OCI-LY7 (cell line): ENCODE data around the gene CNTN1. TPM values are rescaled to one million over a fixed set of nuclear protein-coding genes. Genes with fewer than 3 reads are reported as not detected.
A peak's percentile ranks its signal among the peaks of the same experiment; 100 is the strongest.

ENCODE experiments used
- BruUV-seq: library from RNA; stranded (reverse); fragments of 400-500 nt; replicated peaks from 2 replicates; lab custom pipeline; 2021; lab: Mats Ljungman, UMichigan
- CTCF ChIA-PET: fragments of 300-600 bp; sonication (Branson Sonifier 250); formaldehyde crosslinking; loops from one replicate; lab custom pipeline; 2022; ENCODE audit warnings: antibody characterized with exemption; ENCODE audit not compliant: unreplicated experiment; lab: Charles Lee
- POLR2A ChIA-PET: fragments of 300-600 bp; sonication (Branson Sonifier 250); formaldehyde crosslinking; loops from one replicate; lab custom pipeline; 2022; ENCODE audit warnings: antibody characterized with exemption; lab: Charles Lee
- DNase-seq: peaks from one replicate; pipeline ENCODE4 v3.0.0-alpha.2; 2015; ENCODE audit warnings: low spot score
- H2AFZ ChIP-seq: fragments of 200-600 bp; sonication (generic), shearing (Covaris generic); 2 replicates; pipeline ENCODE4 v1.6.1; 2014; ENCODE audit warnings: mild to moderate bottlenecking, antibody characterized with exemption, low read length, moderate library complexity
- H3K27ac ChIP-seq: fragments of 200-600 bp; sonication (generic); 2 replicates; pipeline ENCODE4 v1.5.1; 2014; ENCODE audit warnings: mixed run types, low read depth, mild to moderate bottlenecking, moderate library complexity, low read length, inconsistent platforms; ENCODE audit not compliant: poor library complexity, severe bottlenecking
- H3K36me3 ChIP-seq: fragments of 200-600 bp; sonication (generic); 2 replicates; pipeline ENCODE4 v1.6.1; 2014; ENCODE audit warnings: mild to moderate bottlenecking, antibody characterized with exemption, low read length, moderate library complexity, mixed read lengths; ENCODE audit not compliant: insufficient read depth
- H3K4me1 ChIP-seq: fragments of 200-600 bp; sonication (generic); 2 replicates; pipeline ENCODE4 v1.5.1; 2014; ENCODE audit warnings: mild to moderate bottlenecking, low read length; ENCODE audit not compliant: insufficient read depth, poor library complexity, severe bottlenecking
- H3K4me2 ChIP-seq: fragments of 200-600 bp; sonication (generic); 2 replicates; pipeline ENCODE4 v1.6.1; 2014; ENCODE audit warnings: mild to moderate bottlenecking, low read length
- H3K4me3 ChIP-seq: fragments of 200-600 bp; sonication (generic); 2 replicates; pipeline ENCODE4 v1.5.1; 2014; ENCODE audit warnings: mild to moderate bottlenecking, low read depth, low read length; ENCODE audit not compliant: poor library complexity, severe bottlenecking
- H3K79me2 ChIP-seq: fragments of 200-600 bp; sonication (generic); 2 replicates; pipeline ENCODE4 v1.6.1; 2016; ENCODE audit warnings: low read depth, mild to moderate bottlenecking, low read length, moderate library complexity, mixed read lengths; ENCODE audit not compliant: insufficient read depth
- H3K9me2 ChIP-seq: fragments of 200-600 bp; sonication (generic); 2 replicates; pipeline ENCODE4 v1.6.1; 2016; ENCODE audit warnings: mild to moderate bottlenecking, low read length, mixed read lengths; ENCODE audit not compliant: insufficient read depth
- H3K9me3 ChIP-seq: fragments of 200-600 bp; sonication (generic); 2 replicates; pipeline ENCODE4 v1.6.1; 2014; ENCODE audit warnings: mild to moderate bottlenecking, mixed run types, low read length, mixed read lengths
- H4K20me1 ChIP-seq: fragments of 200-600 bp; sonication (generic); 2 replicates; pipeline ENCODE4 v1.6.1; 2014; ENCODE audit warnings: mild to moderate bottlenecking, antibody characterized with exemption, low read length, moderate library complexity, mixed read lengths; ENCODE audit not compliant: insufficient read depth
- EZH2phosphoT487 ChIP-seq: fragments of 200-600 bp; sonication (generic); IDR thresholded peaks from 2 replicates; pipeline ENCODE4 v1.6.1; 2018; ENCODE audit warnings: low read depth, borderline replicate concordance, mild to moderate bottlenecking, mixed run types, antibody characterized with exemption, low read length, moderate library complexity, mixed read lengths
- intact Hi-C: fragments of 100-400 bp; cut with micrococcal nuclease; formaldehyde crosslinking; loops from one replicate; pipeline ENCODE4 v1.10.0; 2022; ENCODE audit not compliant: unreplicated experiment
- total RNA-seq, 2 experiments: library from RNA; depleted of rRNA in 1 of 2; stranded (reverse); fragments of >200 nt in 1 of 2; shearing (Covaris generic) in 1 of 2; gene quantifications; 2 replicates each; pipeline ENCODE4 v1.2.3, GENCODE V29; 2014 to 2022
- TF ChIP-seq, protein P1 (sequence below): fragments of 200-600 bp; sonication (generic); conservative IDR thresholded peaks from 2 replicates; pipeline ENCODE4 v1.5.1; 2014; ENCODE audit warnings: mild to moderate bottlenecking, antibody characterized with exemption, low read length, moderate library complexity, mixed read lengths

CNTN1 gene
- total RNA-seq, 2 experiments from 2014 or later, result not detected

DNA sequence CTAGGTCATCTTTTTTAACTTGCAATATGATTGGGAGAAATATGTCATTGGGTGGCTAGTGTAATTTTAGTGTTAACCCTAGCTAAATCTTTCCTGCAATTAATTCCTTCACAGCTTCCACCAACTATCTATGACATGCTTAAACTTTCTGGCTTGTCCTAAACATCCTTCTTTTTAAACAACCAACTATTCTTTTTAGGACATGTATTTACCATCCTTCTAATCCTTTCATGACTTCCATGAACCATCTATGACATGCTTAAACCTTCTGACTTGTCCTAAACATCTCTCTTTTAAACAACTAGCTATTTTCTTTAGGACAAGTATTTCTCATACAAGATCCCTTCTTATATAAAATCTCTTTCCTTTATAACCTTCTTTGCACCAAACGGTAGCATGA is 316.2 kb downstream of the CNTN1 start:
- intact Hi-C loops, result no loop called here
- TF ChIP-seq, protein P1, sequence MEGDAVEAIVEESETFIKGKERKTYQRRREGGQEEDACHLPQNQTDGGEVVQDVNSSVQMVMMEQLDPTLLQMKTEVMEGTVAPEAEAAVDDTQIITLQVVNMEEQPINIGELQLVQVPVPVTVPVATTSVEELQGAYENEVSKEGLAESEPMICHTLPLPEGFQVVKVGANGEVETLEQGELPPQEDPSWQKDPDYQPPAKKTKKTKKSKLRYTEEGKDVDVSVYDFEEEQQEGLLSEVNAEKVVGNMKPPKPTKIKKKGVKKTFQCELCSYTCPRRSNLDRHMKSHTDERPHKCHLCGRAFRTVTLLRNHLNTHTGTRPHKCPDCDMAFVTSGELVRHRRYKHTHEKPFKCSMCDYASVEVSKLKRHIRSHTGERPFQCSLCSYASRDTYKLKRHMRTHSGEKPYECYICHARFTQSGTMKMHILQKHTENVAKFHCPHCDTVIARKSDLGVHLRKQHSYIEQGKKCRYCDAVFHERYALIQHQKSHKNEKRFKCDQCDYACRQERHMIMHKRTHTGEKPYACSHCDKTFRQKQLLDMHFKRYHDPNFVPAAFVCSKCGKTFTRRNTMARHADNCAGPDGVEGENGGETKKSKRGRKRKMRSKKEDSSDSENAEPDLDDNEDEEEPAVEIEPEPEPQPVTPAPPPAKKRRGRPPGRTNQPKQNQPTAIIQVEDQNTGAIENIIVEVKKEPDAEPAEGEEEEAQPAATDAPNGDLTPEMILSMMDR, result no peak
- TF ChIP-seq EZH2phosphoT487, result no peak
- Histone ChIP-seq H3K79me2 (no peaks in the 10 kb centered on the region), H3K9me2 (no peaks in the 10 kb centered on the region), H3K36me3 (no peaks in the 10 kb centered on the region), H3K4me3 (no peak overlapping the region), H4K20me1 (no peaks in the 10 kb centered on the region), H3K4me2 (no peak overlapping the region), H2AFZ (no peak overlapping the region), H3K9me3 (peaks cover 10% of the 10 kb centered on the region; the same call in 1 of the 2 replicates), H3K27ac (no peak overlapping the region), H3K4me1 (no peaks in the 10 kb centered on the region)
- BruUV-seq, result no TSS peak
- ChIA-PET CTCF (no interaction called here), POLR2A (no interaction called here)
- DNase-seq, result no peak

DNA sequence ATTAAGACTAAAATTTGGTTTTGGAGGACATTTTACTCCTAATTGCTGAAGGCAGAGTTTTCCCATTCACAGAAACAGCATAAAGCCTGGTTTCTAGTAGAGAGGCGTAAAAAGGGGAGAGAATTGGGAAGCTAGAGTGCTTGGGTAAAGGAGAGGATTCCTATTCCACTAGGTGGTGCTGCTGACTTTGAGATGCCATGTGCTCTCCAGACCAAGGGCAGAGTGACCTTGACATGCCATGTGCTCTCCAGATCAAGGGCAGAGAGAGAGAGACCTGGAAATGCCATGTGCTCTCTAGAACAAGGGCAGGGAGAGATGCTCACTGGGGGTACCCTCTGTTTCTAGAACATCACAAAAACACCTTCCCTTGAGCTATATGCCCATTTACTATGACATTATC is 319.7 kb downstream of the CNTN1 start:
- H3K79me2 ChIP-seq, result no peaks in the 10 kb centered on the region
- no peak overlapping the region for H3K4me2 ChIP-seq
- no peak for DNase-seq
- no peak for TF ChIP-seq EZH2phosphoT487
- TF ChIP-seq, protein P1, result peak; percentile 44; the same call in 1 of the 2 replicates
- peaks cover 10% of the 10 kb centered on the region; the same call in 1 of the 2 replicates for H3K9me3 ChIP-seq
- intact Hi-C loops, result no loop called here
- no peak overlapping the region for H2AFZ ChIP-seq
- no peak overlapping the region for H3K4me3 ChIP-seq
- no peak overlapping the region for H3K27ac ChIP-seq
- CTCF ChIA-PET, result no interaction called here
- H4K20me1 ChIP-seq, result no peaks in the 10 kb centered on the region
- no TSS peak for BruUV-seq
- POLR2A ChIA-PET, result no interaction called here
- no peaks in the 10 kb centered on the region for H3K36me3 ChIP-seq
- H3K9me2 ChIP-seq, result no peaks in the 10 kb centered on the region
- no peaks in the 10 kb centered on the region for H3K4me1 ChIP-seq

DNA sequence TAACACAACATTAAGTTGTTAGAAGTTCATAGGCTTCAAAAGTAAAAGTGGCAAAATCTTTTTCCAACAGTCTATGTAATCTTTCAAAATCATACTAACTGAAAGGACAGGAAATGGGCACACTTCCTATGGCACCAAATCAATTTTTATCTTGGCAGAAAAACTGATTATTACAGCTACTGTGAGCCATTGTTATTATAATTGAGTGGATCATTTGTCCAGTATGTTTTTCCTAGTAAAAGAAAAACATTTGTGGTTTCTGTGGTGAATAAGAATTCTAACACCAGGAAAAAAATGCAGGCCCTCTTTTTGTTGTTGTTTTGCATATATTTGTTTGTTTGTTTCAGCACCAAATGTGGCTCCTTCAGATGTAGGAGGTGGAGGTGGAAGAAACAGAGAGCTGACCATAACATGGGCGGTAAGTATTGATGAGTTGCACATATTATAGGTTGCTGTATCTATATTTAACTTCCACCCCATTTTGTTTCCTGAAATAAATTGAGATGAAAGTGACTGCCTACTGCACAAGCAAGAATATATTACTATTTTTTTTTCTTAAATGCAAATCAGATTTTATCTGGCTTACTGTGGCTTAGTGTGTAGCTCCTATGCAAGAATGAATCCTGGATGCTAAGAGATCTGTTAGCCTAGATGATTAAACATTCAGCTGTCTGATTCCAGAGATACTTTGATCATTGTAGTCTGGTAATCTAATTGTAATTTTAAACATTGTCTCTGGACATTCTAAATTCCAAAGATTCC is 321.8 kb downstream of the CNTN1 start:
- no peak overlapping the region for H3K27ac ChIP-seq
- no peaks in the 10 kb centered on the region for H3K36me3 ChIP-seq
- H3K9me3 ChIP-seq, result no peaks in the 10 kb centered on the region
- no peaks in the 10 kb centered on the region for H4K20me1 ChIP-seq
- H3K79me2 ChIP-seq, result no peaks in the 10 kb centered on the region
- H3K9me2 ChIP-seq, result no peaks in the 10 kb centered on the region
- DNase-seq, result no peak
- BruUV-seq, result no TSS peak
- ChIA-PET CTCF (no interaction called here), POLR2A (interaction anchor here (0.7 kb wide), 1 partner anchor 290 kb away, joined by 3 read pairs; no protein-coding TSS in a partner anchor)
- intact Hi-C loops, result no loop called here
- H2AFZ ChIP-seq, result no peak overlapping the region
- no peak overlapping the region for H3K4me2 ChIP-seq
- no peak for TF ChIP-seq EZH2phosphoT487
- TF ChIP-seq, protein P1, result no peak
- H3K4me1 ChIP-seq, result no peaks in the 10 kb centered on the region
- no peak overlapping the region for H3K4me3 ChIP-seq
